Mononuclear cell (primary cell): Measurements from ENCODE around the gene CAP2. TPM values are rescaled to one million over a fixed set of nuclear protein-coding genes. Genes with fewer than 3 reads are reported as not detected.

Experiments used
- H3K27me3 ChIP-seq: 2 replicates; pipeline ENCODE4 v1.6.0; 2011; ENCODE audit warnings: low read length, control low read depth; ENCODE audit not compliant: insufficient read depth
- H3K4me1 ChIP-seq: 2 replicates; pipeline ENCODE4 v1.5.1; 2011; ENCODE audit warnings: mild to moderate bottlenecking, low read length, control low read depth; ENCODE audit not compliant: insufficient read depth
- H3K4me3 ChIP-seq: 2 replicates; pipeline ENCODE4 v1.5.1; 2011; ENCODE audit warnings: mild to moderate bottlenecking, low read length, moderate library complexity
- H3K9me3 ChIP-seq: 2 replicates; pipeline ENCODE4 v1.5.1; 2011; ENCODE audit warnings: low read depth, mild to moderate bottlenecking, control low read depth, low read length
- total RNA-seq: library from RNA; depleted of rRNA; stranded (reverse); fragments of >200 nt; gene quantifications from one replicate; pipeline ENCODE4 v1.2.3, GENCODE V29; 2012

The CAP2 gene, protein sequence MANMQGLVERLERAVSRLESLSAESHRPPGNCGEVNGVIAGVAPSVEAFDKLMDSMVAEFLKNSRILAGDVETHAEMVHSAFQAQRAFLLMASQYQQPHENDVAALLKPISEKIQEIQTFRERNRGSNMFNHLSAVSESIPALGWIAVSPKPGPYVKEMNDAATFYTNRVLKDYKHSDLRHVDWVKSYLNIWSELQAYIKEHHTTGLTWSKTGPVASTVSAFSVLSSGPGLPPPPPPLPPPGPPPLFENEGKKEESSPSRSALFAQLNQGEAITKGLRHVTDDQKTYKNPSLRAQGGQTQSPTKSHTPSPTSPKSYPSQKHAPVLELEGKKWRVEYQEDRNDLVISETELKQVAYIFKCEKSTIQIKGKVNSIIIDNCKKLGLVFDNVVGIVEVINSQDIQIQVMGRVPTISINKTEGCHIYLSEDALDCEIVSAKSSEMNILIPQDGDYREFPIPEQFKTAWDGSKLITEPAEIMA
- 0.10 TPM for total RNA-seq

DNA sequence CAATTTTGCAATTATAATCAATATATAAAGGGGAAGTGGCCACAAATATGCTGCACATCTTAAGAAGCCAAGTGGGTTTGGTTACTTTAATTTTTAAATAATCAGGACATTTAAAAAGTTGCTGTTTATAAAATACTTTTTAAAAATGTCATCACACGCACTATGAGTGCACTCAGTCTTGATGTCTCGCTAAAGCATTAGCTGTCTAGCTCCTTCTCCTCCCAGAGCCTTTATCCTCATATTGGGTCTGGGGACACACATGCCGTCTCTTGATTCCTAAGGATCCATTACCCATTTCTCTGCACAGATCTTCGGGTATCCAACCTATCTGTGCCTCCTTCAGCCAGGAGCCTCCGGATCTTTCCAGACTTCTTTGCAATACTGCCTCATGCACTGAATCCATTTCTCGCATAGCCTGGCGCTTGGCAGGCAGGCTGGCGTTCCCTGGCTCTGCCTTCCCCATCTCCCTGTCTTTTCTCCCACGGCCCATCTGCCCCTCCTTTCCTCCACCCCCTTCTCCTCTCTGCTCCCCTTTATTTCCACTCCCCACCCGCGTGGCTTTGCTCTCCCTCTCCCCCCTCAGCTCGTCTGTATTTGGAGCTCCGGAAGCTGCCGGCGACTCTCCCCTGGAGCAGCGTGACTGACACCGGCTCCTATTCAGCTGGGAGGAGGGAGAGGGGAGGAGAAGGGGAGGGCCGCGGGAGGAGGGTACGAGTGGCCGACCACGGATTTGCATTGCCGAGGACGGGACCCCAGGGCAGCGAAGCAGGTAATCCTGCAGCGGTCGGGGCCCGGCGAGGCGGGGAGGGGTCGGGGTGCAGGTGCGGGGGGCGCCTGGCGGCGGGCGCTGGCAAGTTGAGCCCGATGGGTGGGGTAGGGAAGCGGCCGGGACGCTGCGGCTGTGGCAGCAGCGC is at the start of gene CAP2:
Gene CAP2 (plus strand): TSS at position 618 of the 914 bp plus-strand sequence. CDS start 27,961 bp downstream, outside the sequence.
- Histone ChIP-seq H3K9me3 (no peaks in the 10 kb centered on the region), H3K27me3 (peaks cover 51% of the 10 kb centered on the region), H3K4me3 (no peak within 1 kb of the TSS)

DNA sequence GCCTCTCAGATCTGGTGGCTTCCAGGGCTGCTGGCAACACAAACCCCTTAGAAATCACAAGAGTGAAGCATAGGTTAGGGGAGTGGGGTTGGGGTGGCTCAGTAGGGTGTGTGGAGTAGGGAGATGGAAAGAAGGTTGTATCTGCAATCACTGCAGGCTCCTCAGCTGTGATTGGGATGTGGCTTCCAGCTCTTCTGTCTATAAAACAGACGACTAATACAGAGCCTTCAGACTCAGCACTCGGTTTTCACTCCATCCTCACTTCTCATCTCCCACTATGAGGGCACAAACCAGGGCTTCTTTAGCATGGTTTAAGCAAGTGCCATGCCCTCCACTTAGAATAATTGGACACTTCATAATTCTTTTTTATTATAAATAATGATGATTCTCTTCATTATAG is 46.4 kb upstream of the CAP2 start:
- no peaks in the 10 kb centered on the region for H3K4me1 ChIP-seq
- H3K9me3 ChIP-seq: no peaks in the 10 kb centered on the region
- no peaks in the 10 kb centered on the region for H3K27me3 ChIP-seq

More for the DNA sequence above, at the start of gene CAP2:
- H3K4me1 ChIP-seq: peaks cover 4% of the 10 kb centered on the region

DNA sequence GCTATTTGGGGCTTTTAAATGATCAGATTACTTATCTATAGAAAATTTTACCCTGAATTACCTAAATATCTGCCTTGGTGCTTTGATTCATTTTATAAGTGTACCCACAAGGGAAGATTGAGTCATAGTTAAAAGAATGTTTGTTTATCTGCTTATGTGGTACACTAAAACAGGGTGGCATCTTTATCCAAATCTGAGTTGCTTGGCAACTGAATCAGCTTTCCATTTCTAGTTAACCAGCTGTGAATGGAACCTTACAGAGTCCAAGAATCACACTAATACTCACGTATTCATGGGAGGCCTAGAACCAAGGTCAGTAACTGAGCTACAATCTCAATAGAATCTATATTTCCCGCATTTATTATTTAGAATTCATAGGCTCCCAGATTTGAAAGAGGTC is 44.0 kb upstream of the CAP2 start:
- Histone ChIP-seq H3K4me3 (no peak overlapping the region), H3K4me1 (no peaks in the 10 kb centered on the region), H3K27me3 (no peaks in the 10 kb centered on the region), H3K9me3 (no peaks in the 10 kb centered on the region)

More for the DNA sequence above, 46.4 kb upstream of the CAP2 start:
- H3K4me3 ChIP-seq: no peak overlapping the region

DNA sequence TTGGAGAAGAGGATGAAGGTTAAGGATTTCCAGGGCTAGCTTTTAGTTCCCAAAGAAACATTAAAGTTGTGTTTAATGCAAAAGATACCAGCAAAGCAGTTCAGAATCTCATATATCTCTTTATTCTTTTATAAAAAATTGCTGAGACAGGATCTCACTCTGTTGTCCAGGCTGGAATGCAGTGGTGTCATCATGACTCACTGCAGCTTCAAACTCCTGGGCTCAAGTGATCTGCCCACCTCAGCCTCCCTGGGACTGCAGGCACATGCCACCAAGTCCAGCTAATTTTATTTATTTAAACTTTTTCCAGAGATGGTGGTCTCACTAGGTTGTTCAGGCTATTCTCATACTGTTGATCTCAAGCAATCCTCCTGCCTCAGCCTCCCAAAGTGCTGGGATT is 41.1 kb upstream of the CAP2 start:
- Histone ChIP-seq H3K4me3 (no peak overlapping the region), H3K4me1 (no peaks in the 10 kb centered on the region), H3K9me3 (no peaks in the 10 kb centered on the region), H3K27me3 (no peaks in the 10 kb centered on the region)

DNA sequence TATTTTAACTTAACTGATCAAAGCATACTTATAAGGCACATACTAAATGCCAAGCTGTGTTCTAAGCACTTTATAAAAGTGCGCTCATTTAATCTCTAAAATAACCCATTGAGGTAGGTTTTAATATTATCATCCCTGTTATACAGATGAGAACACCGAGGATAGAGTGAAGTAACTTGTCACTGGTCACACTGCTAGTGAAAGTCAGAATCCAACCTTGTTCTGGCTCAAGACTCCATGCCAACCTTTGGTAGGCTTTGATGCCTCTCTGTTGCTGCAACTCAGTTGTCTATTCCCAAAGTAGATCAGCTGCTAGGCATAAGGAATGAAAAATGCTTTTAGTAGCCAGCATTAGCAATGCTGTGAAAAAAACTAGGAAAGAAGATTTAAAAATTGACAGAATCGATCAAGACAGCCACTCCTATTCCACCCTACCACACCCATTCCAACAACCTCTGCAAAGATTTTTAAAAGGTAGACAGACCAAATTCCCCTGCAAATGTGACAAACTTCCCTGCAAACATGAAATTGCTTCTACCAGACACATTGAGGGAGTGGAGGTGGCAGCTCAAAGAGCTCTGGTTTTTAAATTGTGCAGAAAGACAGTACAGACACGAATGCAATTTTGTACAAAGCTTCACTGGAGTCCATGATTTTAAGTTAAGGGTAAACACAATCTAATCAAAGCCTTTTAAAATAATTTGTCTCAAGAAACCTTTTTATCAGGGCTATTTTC is 39.8 kb upstream of the CAP2 start:
- Histone ChIP-seq H3K27me3 (no peaks in the 10 kb centered on the region), H3K4me1 (no peaks in the 10 kb centered on the region), H3K9me3 (no peaks in the 10 kb centered on the region), H3K4me3 (no peak overlapping the region)

DNA sequence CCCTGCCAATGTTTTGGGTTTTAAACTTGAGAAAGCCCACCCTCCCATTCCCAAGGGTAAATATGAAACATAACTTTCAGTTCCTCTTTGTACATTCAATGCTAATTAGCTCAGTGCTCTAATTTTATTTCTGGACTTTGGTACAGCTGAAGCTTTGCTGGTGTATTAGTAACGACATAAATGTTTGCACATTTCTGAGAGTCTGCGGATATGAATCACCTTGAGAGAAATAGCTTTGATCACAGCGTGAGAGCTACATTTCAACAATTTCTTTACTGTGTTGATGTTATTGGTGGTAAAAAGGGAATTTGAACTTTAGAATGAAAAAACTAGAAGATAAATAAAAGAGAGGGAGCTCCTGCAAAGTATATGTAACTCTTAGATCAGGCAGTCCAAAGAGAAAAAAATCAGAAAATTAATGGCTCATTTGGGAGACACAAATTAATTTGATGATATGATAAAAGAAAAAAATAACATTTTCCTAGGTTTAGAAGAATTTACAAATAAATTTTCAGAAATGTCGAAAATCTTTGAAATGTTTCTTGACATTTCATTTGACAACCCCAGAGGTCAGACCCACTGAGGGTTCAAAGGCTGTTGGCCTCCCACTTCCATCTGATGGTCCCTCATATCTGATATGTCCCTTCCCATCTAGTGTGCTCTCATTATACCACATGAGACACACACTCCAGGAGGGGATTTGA is 38.5 kb upstream of the CAP2 start:
- H3K4me1 ChIP-seq: no peaks in the 10 kb centered on the region
- no peaks in the 10 kb centered on the region for H3K27me3 ChIP-seq
- no peaks in the 10 kb centered on the region for H3K9me3 ChIP-seq
- no peak overlapping the region for H3K4me3 ChIP-seq

DNA sequence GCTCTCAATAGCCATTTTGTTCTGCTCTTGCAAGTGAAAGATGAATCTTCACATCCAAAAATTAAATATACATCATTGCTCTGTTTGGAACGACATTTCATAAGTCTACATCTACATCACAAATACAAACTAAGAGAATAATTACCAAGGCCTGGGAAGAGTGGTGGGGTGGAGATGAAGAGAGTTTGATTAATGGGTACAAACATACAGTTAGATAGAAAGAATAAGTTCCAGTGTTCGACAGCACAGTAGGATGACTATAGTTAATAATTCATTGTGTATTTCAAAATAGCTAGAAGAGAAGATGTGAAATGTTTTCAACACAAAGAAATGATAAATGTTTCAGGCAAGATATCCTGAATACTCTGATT is 38.0 kb upstream of the CAP2 start:
- no peaks in the 10 kb centered on the region for H3K4me1 ChIP-seq
- H3K9me3 ChIP-seq: no peaks in the 10 kb centered on the region
- H3K4me3 ChIP-seq: no peak overlapping the region
- H3K27me3 ChIP-seq: no peaks in the 10 kb centered on the region

DNA sequence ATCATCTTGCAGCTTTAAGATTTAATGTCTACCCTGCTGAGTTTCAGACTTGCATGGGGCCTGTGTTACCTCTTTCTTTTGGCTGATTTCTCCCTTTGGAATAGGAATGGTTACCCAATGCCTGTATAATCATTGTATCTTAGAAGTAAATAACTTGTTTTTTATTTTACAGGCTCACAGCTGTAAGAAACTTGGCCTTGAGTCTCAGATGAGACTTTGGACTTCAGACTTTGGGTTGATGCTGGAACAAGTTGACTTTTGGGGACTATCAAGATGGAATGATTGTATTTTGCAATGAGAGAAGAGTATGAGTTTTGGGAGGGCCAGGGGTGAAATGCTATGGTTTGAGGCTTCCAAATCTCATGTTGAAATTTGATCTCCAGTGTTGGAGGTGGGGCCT is 34.9 kb upstream of the CAP2 start:
- no peaks in the 10 kb centered on the region for H3K9me3 ChIP-seq
- no peaks in the 10 kb centered on the region for H3K27me3 ChIP-seq
- H3K4me1 ChIP-seq: no peaks in the 10 kb centered on the region
- no peak overlapping the region for H3K4me3 ChIP-seq

DNA sequence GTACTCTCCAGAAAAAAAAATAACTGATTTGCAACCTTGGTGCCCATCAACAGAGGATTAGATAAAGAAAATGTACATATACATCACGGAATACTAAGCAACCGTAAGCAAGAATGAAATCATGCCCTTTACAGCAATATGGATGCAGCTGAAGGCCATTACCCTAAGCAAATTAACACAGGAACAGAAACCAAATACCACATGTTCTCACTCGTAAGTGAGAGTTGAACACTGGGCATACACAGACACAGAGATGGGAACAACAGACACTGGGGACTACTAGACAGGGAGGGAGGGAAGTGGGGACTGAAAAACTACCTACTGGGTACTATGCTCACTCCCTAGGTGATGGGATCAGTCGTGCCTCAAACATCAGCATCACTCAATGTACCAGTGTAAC is 32.8 kb upstream of the CAP2 start:
- no peaks in the 10 kb centered on the region for H3K27me3 ChIP-seq
- H3K4me1 ChIP-seq: no peaks in the 10 kb centered on the region
- H3K4me3 ChIP-seq: no peak overlapping the region
- no peaks in the 10 kb centered on the region for H3K9me3 ChIP-seq

DNA sequence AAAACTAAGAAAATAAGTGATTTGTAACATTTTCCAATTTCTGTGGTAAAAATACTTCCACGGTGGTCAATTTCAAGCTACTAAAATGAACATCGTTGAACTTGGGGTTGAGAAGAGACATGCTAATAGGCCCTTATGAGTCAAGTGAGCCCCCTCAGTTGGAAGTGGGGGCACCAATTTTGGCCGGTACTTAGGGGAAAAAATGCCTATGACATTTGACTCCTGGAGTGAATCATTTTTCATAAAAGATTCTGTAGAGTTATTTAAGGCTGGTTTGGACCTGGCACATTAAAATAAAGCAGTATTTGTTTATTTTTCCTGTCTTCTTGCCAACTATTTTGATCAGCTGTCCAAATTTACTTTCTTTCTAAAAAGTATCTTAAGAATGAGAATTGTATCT is 32.4 kb upstream of the CAP2 start:
- no peaks in the 10 kb centered on the region for H3K4me1 ChIP-seq
- no peaks in the 10 kb centered on the region for H3K27me3 ChIP-seq
- no peak overlapping the region for H3K4me3 ChIP-seq
- no peaks in the 10 kb centered on the region for H3K9me3 ChIP-seq

DNA sequence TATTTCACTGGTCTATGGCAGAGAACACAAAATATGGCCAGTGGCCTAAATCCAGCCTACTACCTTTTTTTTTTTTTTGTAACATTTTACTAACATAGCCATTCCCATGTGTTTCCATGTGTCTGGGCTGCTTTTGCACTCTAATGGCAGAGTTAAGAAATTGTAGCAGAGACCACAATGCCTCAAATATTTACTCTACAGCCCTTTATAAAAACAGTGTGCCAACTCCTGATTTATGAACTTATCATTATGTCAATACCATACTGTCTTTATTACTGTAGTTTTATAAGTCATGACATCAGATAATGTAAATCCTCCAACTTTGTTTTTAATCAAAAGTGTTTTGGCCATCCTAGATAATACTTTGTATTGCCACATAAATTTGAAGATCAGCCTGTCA is 27.4 kb upstream of the CAP2 start:
- Histone ChIP-seq H3K4me3 (no peak overlapping the region), H3K4me1 (no peaks in the 10 kb centered on the region), H3K9me3 (peaks cover 17% of the 10 kb centered on the region)

DNA sequence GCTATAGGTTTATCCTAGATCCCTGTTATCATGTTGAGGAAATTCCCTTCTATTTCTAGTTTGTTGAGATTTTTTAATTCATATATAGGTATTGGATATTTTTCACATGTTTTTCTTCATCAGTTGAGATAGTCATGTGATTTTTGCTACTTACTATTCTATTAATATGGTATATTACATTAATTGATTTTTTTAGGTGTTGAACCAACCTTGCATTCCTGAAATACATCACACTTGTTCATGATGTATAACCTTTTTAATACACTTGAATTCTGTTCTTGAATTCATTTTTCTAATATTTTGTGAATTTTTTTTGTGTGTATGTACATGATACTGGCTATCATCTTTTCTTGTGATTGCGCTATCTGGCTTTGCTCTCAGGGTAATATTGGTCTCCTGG is 25.5 kb upstream of the CAP2 start:
- H3K4me3 ChIP-seq: no peak overlapping the region
- no peaks in the 10 kb centered on the region for H3K27me3 ChIP-seq
- H3K4me1 ChIP-seq: no peaks in the 10 kb centered on the region
- peaks cover 17% of the 10 kb centered on the region for H3K9me3 ChIP-seq

More for the DNA sequence above, 27.4 kb upstream of the CAP2 start:
- no peaks in the 10 kb centered on the region for H3K27me3 ChIP-seq

DNA sequence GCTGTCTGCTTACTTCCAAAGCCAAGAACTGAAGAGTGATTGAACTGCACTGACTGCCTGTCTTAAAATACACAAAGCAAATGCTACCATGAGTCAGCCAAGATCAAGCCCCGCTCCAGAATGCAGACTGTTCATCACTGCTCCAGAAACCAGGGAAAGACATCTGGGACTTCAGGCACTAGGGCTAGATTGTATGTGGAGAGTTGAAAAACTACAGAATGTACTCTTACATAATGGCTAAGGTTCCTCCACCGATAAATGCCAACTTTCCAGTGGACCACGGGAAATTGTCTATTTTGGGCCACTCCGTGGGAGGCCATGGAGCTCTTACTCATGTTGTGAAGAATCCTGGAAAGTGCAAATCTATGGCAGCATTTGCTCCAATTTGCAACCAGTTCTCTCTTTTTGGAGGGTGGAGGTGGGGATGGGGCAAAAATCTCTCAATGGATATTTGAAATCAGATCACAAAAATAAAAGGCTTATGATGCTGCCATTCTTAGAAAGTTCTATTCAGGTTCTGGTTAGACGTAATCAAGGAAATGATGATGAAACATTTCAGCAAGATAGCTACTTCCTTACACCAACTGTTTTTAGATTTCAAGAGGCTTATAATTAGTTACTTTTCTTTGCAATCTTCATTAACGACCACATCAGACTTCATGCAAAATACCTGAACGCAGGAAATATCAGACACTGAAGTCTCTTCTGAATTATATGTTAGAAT is 11.8 kb upstream of the CAP2 start:
- no peaks in the 10 kb centered on the region for H3K9me3 ChIP-seq
- H3K4me1 ChIP-seq: no peaks in the 10 kb centered on the region
- no peak overlapping the region for H3K4me3 ChIP-seq
- H3K27me3 ChIP-seq: no peaks in the 10 kb centered on the region

DNA sequence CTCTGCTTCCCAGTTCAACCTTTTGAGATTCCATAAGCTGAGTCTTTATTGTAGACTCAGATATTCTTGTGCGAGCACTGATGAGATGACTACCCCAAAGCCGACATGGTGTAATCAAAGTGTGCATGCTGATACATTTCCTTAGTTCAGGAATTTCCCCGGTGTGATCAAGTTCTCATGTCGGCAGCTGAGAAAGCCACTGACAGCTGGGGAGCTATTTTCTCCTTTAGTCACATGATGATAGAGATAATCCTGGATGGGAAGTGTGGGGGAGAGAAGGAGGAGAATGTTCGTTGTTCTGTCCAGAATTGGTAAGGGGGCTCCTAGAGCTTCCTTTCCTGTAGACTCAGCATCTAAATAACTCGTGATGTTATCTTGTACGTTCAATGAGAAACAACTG is 7.7 kb upstream of the CAP2 start:
- Histone ChIP-seq H3K9me3 (no peaks in the 10 kb centered on the region), H3K4me1 (no peaks in the 10 kb centered on the region), H3K4me3 (no peak overlapping the region), H3K27me3 (no peaks in the 10 kb centered on the region)
